ENCODE results near the gene RND1.

DNA sequence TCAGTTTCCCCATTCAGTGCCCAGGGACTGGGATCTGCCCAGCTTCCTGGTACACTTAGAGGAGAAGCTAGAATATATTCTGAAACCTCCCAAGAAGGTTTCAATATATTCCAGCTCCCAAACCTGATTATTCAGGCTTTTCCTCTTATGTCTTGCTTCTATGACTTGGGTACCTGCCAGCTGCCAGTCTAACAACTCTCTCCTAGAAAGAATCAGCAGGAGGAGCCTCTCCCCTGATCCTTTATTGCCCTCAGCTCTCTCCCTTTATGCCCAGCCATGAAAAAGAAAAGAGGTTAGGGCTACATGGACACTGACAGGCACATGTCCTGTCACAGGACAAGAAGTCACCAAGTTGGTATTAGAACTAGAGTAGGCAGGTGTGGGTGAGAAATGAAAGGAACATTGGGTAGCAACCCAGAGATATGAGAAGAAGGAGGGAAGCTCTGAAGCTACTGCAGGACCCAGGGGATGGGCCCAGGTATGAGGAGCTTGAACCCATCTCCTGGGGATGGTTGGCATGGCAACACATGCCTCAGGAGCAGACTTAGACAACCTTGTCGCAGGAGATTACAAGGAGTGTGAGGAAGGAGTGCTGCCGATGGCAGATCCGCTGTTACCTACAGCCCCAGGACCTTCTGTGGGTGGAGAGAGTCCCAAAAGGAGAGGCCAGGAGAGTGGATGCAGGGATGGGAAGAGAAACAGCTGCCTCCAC lies 49.4 kb downstream of the RND1 start:
- TF ChIP-seq, protein P1, sequence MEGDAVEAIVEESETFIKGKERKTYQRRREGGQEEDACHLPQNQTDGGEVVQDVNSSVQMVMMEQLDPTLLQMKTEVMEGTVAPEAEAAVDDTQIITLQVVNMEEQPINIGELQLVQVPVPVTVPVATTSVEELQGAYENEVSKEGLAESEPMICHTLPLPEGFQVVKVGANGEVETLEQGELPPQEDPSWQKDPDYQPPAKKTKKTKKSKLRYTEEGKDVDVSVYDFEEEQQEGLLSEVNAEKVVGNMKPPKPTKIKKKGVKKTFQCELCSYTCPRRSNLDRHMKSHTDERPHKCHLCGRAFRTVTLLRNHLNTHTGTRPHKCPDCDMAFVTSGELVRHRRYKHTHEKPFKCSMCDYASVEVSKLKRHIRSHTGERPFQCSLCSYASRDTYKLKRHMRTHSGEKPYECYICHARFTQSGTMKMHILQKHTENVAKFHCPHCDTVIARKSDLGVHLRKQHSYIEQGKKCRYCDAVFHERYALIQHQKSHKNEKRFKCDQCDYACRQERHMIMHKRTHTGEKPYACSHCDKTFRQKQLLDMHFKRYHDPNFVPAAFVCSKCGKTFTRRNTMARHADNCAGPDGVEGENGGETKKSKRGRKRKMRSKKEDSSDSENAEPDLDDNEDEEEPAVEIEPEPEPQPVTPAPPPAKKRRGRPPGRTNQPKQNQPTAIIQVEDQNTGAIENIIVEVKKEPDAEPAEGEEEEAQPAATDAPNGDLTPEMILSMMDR (IDR thresholded peaks at IDR 0.05), result no peak
- TF ChIP-seq POLR2A (IDR thresholded peaks at IDR 0.05), result no peak
